HepG2 (cell line): ENCODE data around the gene CALML5. TPM values are rescaled to one million over a fixed set of nuclear protein-coding genes. Genes with fewer than 3 reads are reported as not detected.

ENCODE experiments used
- ATM ChIP-seq: fragments of 450-650 bp; IDR thresholded peaks from 2 replicates; pipeline ENCODE4 v1.7.1; 2017; ENCODE audit warnings: mild to moderate bottlenecking, borderline replicate concordance
- ETV6 ChIP-seq: sonication (generic); formaldehyde crosslinking; conservative IDR thresholded peaks from 2 replicates; pipeline ENCODE4 v1.4.0; 2020; ENCODE audit warnings: missing genetic modification reagents
- HMGA1 ChIP-seq: sonication (generic); formaldehyde crosslinking; conservative IDR thresholded peaks from 2 replicates; pipeline ENCODE4 v1.4.0; 2020; ENCODE audit warnings: missing genetic modification reagents
- HNRNPLL ChIP-seq: fragments of 200-400 bp; formaldehyde crosslinking; IDR thresholded peaks from 2 replicates; pipeline ENCODE4 v1.6.1; 2017; ENCODE audit warnings: mild to moderate bottlenecking, low read depth, low read length; ENCODE audit not compliant: poor library complexity, severe bottlenecking
- MEIS2 ChIP-seq: sonication (generic); formaldehyde crosslinking; IDR thresholded peaks from 2 replicates; pipeline ENCODE4 v1.9.0; 2021; ENCODE audit warnings: mild to moderate bottlenecking, missing genetic modification reagents
- MIXL1 ChIP-seq: IDR thresholded peaks from 2 replicates; pipeline ENCODE4 v1.6.1; 2016
- PHF21A ChIP-seq: sonication (generic); formaldehyde crosslinking; IDR thresholded peaks from 2 replicates; pipeline ENCODE4 v1.5.0; 2020; ENCODE audit warnings: mild to moderate bottlenecking, missing genetic modification reagents
- PITX1 ChIP-seq: sonication (generic); formaldehyde crosslinking; IDR thresholded peaks from 2 replicates; pipeline ENCODE4 v1.5.1; 2020; ENCODE audit warnings: mild to moderate bottlenecking, missing genetic modification reagents
- STAG1 ChIP-seq: sonication (generic); formaldehyde crosslinking; IDR thresholded peaks from 2 replicates; pipeline ENCODE4 v1.4.0; 2020; ENCODE audit warnings: missing genetic modification reagents
- ZBTB42 ChIP-seq: sonication (generic); formaldehyde crosslinking; IDR thresholded peaks from 2 replicates; pipeline ENCODE4 v1.5.0; 2020; ENCODE audit warnings: mild to moderate bottlenecking, missing genetic modification reagents
- ZNF460 ChIP-seq: sonication (generic); formaldehyde crosslinking; IDR thresholded peaks from 2 replicates; pipeline ENCODE4 v1.5.1; 2020; ENCODE audit warnings: missing genetic modification reagents, mild to moderate bottlenecking, borderline replicate concordance
- ZNF501 ChIP-seq: sonication (generic); formaldehyde crosslinking; IDR thresholded peaks from 2 replicates; pipeline ENCODE4 v1.5.1; 2020; ENCODE audit warnings: mild to moderate bottlenecking, moderate library complexity, missing genetic modification reagents
- ZNF558 ChIP-seq: sonication (generic); formaldehyde crosslinking; IDR thresholded peaks from 2 replicates; pipeline ENCODE4 v1.9.0; 2022; ENCODE audit warnings: mild to moderate bottlenecking, missing genetic modification reagents, borderline replicate concordance
- ZNF562 ChIP-seq: sonication (generic); formaldehyde crosslinking; IDR thresholded peaks from 2 replicates; pipeline ENCODE4 v1.8.0; 2022; ENCODE audit warnings: missing genetic modification reagents, borderline replicate concordance
- ZNF776 ChIP-seq: sonication (generic); formaldehyde crosslinking; IDR thresholded peaks from 2 replicates; pipeline ENCODE4 v1.4.0; 2020; ENCODE audit warnings: mild to moderate bottlenecking, missing genetic modification reagents
- ZSCAN31 ChIP-seq: sonication (generic); formaldehyde crosslinking; IDR thresholded peaks from 2 replicates; pipeline ENCODE4 v1.5.0; 2020; ENCODE audit warnings: low read depth, mild to moderate bottlenecking, missing genetic modification reagents
- polyA plus RNA-seq, 8 experiments: library from polyadenylated mRNA; depleted of rRNA in 3 of 8; stranded (reverse) in 7 of 8; unstranded in 1 of 8; fragments of >200 nt; fragmentation: Illumina TruSeq in 4 of 8; extraction: Trizol in 4 of 8; gene quantifications; 2 replicates each; pipeline versions ENCODE4 v1.2.1 to v1.2.3, GENCODE V29; 2011 to 2016; ENCODE audit warnings: low read depth in 4 of 8, missing spikeins in 1 of 8, mixed read lengths in 1 of 8; ENCODE audit not compliant: insufficient read depth in 1 of 8
- total RNA-seq, 5 experiments: library from RNA; depleted of rRNA; stranded (reverse); fragments of >200 nt; fragmentation: Illumina TruSeq; extraction: Trizol; gene quantifications; 2 replicates each; pipeline ENCODE4 v1.2.3, GENCODE V29; 2016; ENCODE audit warnings: low read depth in 1 of 5
- TF ChIP-seq, protein P1 (sequence below): sonication (generic); formaldehyde crosslinking; IDR thresholded peaks from 2 replicates; pipeline ENCODE4 v1.9.0; 2021; ENCODE audit warnings: mild to moderate bottlenecking, missing genetic modification reagents
- TF ChIP-seq, protein P2 (sequence below): sonication (generic); formaldehyde crosslinking; IDR thresholded peaks from 2 replicates; pipeline ENCODE4 v1.5.0; 2020; ENCODE audit warnings: mild to moderate bottlenecking, missing genetic modification reagents
- TF ChIP-seq, protein P3 (sequence below): sonication (generic); formaldehyde crosslinking; IDR thresholded peaks from 2 replicates; pipeline ENCODE4 v1.4.0; 2020; ENCODE audit warnings: low read depth, mild to moderate bottlenecking, missing genetic modification reagents
- TF ChIP-seq, protein P4 (sequence below): sonication (generic); formaldehyde crosslinking; IDR thresholded peaks from 2 replicates; pipeline ENCODE4 v1.8.0; 2022; ENCODE audit warnings: mild to moderate bottlenecking, missing genetic modification reagents

Gene CALML5
- total and polyA plus RNA-seq, 2 of the 13 experiments (the other 11 are each of a cell fraction or from before 2014, with no cell fraction given) = not detected

DNA sequence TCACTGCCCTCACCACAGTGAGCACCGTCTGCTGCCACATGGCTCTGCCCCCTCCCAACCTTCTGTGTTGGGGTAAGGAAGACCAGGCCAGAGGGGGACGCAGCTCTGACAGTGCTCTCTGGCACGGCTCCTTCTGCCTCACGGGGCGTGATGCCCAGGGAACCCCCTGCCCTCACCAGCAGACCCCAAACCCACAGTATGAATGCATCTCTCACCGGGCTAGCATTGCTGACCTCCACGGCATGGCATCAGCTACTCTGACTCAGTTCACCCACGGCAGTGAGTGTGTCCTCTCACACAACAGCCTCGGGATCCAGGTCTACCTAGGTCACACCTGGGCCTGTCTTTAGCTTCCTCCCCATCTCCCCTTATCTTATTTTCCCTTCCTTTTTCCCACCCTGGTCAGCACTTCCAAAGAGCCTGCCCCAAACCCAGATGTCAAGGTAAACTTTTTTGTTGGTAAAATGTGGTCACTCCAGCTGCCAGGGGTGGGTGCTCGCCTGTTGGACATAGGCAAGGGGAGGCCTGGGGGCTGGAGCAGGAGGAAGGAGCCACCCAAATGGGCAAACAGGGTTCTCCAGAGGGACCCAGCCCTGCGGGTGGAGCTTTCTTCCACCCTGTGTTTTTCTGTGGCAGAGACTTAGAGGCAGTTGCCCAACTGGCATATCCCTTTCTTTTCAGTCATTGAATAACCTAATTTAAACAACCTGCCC, 29.8 kb upstream of the CALML5 start (continued):
- TF ChIP-seq, protein P1, sequence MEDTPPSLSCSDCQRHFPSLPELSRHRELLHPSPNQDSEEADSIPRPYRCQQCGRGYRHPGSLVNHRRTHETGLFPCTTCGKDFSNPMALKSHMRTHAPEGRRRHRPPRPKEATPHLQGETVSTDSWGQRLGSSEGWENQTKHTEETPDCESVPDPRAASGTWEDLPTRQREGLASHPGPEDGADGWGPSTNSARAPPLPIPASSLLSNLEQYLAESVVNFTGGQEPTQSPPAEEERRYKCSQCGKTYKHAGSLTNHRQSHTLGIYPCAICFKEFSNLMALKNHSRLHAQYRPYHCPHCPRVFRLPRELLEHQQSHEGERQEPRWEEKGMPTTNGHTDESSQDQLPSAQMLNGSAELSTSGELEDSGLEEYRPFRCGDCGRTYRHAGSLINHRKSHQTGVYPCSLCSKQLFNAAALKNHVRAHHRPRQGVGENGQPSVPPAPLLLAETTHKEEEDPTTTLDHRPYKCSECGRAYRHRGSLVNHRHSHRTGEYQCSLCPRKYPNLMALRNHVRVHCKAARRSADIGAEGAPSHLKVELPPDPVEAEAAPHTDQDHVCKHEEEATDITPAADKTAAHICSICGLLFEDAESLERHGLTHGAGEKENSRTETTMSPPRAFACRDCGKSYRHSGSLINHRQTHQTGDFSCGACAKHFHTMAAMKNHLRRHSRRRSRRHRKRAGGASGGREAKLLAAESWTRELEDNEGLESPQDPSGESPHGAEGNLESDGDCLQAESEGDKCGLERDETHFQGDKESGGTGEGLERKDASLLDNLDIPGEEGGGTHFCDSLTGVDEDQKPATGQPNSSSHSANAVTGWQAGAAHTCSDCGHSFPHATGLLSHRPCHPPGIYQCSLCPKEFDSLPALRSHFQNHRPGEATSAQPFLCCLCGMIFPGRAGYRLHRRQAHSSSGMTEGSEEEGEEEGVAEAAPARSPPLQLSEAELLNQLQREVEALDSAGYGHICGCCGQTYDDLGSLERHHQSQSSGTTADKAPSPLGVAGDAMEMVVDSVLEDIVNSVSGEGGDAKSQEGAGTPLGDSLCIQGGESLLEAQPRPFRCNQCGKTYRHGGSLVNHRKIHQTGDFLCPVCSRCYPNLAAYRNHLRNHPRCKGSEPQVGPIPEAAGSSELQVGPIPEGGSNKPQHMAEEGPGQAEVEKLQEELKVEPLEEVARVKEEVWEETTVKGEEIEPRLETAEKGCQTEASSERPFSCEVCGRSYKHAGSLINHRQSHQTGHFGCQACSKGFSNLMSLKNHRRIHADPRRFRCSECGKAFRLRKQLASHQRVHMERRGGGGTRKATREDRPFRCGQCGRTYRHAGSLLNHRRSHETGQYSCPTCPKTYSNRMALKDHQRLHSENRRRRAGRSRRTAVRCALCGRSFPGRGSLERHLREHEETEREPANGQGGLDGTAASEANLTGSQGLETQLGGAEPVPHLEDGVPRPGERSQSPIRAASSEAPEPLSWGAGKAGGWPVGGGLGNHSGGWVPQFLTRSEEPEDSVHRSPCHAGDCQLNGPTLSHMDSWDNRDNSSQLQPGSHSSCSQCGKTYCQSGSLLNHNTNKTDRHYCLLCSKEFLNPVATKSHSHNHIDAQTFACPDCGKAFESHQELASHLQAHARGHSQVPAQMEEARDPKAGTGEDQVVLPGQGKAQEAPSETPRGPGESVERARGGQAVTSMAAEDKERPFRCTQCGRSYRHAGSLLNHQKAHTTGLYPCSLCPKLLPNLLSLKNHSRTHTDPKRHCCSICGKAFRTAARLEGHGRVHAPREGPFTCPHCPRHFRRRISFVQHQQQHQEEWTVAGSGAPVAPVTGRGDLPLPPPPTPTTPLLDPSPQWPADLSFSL = no peak
- no peak for TF ChIP-seq HNRNPLL
- TF ChIP-seq, protein P2, sequence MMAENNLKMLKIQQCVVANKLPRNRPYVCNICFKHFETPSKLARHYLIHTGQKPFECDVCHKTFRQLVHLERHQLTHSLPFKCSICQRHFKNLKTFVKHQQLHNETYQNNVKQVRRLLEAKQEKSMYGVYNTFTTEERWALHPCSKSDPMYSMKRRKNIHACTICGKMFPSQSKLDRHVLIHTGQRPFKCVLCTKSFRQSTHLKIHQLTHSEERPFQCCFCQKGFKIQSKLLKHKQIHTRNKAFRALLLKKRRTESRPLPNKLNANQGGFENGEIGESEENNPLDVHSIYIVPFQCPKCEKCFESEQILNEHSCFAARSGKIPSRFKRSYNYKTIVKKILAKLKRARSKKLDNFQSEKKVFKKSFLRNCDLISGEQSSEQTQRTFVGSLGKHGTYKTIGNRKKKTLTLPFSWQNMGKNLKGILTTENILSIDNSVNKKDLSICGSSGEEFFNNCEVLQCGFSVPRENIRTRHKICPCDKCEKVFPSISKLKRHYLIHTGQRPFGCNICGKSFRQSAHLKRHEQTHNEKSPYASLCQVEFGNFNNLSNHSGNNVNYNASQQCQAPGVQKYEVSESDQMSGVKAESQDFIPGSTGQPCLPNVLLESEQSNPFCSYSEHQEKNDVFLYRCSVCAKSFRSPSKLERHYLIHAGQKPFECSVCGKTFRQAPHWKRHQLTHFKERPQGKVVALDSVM (CRISPR knock-in tag) = peak; percentile 6; the same call in 1 of the 2 replicates
- TF ChIP-seq HMGA1 = no peak
- TF ChIP-seq, protein P3, sequence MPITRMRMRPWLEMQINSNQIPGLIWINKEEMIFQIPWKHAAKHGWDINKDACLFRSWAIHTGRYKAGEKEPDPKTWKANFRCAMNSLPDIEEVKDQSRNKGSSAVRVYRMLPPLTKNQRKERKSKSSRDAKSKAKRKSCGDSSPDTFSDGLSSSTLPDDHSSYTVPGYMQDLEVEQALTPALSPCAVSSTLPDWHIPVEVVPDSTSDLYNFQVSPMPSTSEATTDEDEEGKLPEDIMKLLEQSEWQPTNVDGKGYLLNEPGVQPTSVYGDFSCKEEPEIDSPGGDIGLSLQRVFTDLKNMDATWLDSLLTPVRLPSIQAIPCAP (CRISPR knock-in tag) = no peak
- no peak for TF ChIP-seq ZNF501 (CRISPR knock-in tag)
- no peak for TF ChIP-seq ETV6 (CRISPR knock-in tag)
- TF ChIP-seq PITX1 = no peak
- TF ChIP-seq ZBTB42 (CRISPR knock-in tag) = no peak
- no peak for TF ChIP-seq ZNF562 (CRISPR knock-in tag)
- TF ChIP-seq, protein P4, sequence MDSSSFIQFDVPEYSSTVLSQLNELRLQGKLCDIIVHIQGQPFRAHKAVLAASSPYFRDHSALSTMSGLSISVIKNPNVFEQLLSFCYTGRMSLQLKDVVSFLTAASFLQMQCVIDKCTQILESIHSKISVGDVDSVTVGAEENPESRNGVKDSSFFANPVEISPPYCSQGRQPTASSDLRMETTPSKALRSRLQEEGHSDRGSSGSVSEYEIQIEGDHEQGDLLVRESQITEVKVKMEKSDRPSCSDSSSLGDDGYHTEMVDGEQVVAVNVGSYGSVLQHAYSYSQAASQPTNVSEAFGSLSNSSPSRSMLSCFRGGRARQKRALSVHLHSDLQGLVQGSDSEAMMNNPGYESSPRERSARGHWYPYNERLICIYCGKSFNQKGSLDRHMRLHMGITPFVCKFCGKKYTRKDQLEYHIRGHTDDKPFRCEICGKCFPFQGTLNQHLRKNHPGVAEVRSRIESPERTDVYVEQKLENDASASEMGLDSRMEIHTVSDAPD (CRISPR knock-in tag) = no peak
- TF ChIP-seq MEIS2 = no peak
- no peak for TF ChIP-seq PHF21A (CRISPR knock-in tag)
- no peak for TF ChIP-seq ZSCAN31 (CRISPR knock-in tag)
- no peak for TF ChIP-seq STAG1 (CRISPR knock-in tag)
- TF ChIP-seq ZNF558 (CRISPR knock-in tag) = no peak
- TF ChIP-seq ZNF460 (CRISPR knock-in tag) = no peak
- TF ChIP-seq ATM = no peak
- 0 out of 2 replicates have a peak, but pooled peaks have one; percentile 34 for TF ChIP-seq ZNF776
- TF ChIP-seq MIXL1 (CRISPR knock-in tag) = no peak
